ENCODE results near the gene DUSP8.
A peak's percentile ranks its signal among the peaks of the same experiment; 100 is the strongest.

The DUSP8 gene

GRCh38 chr11:1504138-1504537 is 67.9 kb downstream of the DUSP8 start:
- no peak for TF ChIP-seq CTCF (IDR thresholded peaks at IDR 0.05)
- Histone ChIP-seq H3K4me3 (peak overlapping the region; percentile 34), H3K27ac (peak overlapping the region; percentile 44 to 93)
- no peak for DNase-seq (ENCODE audit: low spot score)

All from coronary artery (tissue), 2 donors.